Measurements from ENCODE around the gene ALG3. TPM values are rescaled to one million over a fixed set of nuclear protein-coding genes. Genes with fewer than 3 reads are reported as not detected.

The ALG3 gene
- total and polyA plus RNA-seq, 2 experiments from 2014 or later = 52.7 to 94.2 TPM

- Histone ChIP-seq H3K27me3 (replicated peaks; ENCODE audit: insufficient read depth) (peaks cover 52% of the 10 kb centered on the region), H3K9me2 (ENCODE audit: insufficient read depth) (no peaks in the 10 kb centered on the region), H3K4me1 (ENCODE audit: insufficient read depth) (no peaks in the 10 kb centered on the region), H3K4me3 (peak within 1 kb of the TSS; percentile 64), H3K27ac (no peak within 1 kb of the TSS), H2AFZ (0 out of 2 replicates have a peak within 1 kb of the TSS, but pooled peaks have one; percentile 38), H3K9me3 (ENCODE audit: low read depth) (no peaks in the 10 kb centered on the region), H3K9ac (no peak within 1 kb of the TSS), H3K36me3 (ENCODE audit: low read depth) (no peaks in the 10 kb centered on the region), H4K20me1 (ENCODE audit: insufficient read depth) (no peaks in the 10 kb centered on the region), H3K79me2 (ENCODE audit: insufficient read depth) (no peaks in the 10 kb centered on the region), H3K4me2 (ENCODE audit: unreplicated experiment) (peak within 1 kb of the TSS; percentile 61), H3F3A (ENCODE audit: insufficient read depth) (no peaks in the 10 kb centered on the region)
- WGBS, 2 experiments (ENCODE audit: low coverage in 1 of 2, low lambda C conversion rate in 2 of 2, missing lambda C conversion rate in 2 of 2) = 3 to 5% methylated on average over 28 to 38 of the region's 66 CpGs
- DNase-seq = peak; percentile 70
- in situ Hi-C loops (cut with MboI) = no loop called here
- TF ChIP-seq EZH2phosphoT487 (IDR thresholded peaks at IDR 0.05; ENCODE audit: insufficient read depth, low read depth) = peak; percentile 68; the same call in 1 of the 2 replicates
- TF ChIP-seq EZH2 (IDR thresholded peaks at IDR 0.05; ENCODE audit: insufficient read depth, poor library complexity, severe bottlenecking) = peak; percentile 95
Observed at GRCh38 chr3:184229394-184230080, 19.2 kb downstream of the ALG3 start, which contains the start of gene VWA5B2. TSS of gene VWA5B2 (plus strand) at chr3:184229585. CDS start at chr3:184230529, 944 bp downstream.

GRCh38 chr3:184228376-184229137 is 20.2 kb downstream of the ALG3 start:
- Histone ChIP-seq H3F3A (ENCODE audit: insufficient read depth) (no peaks in the 10 kb centered on the region), H3K79me2 (ENCODE audit: insufficient read depth) (no peaks in the 10 kb centered on the region), H4K20me1 (ENCODE audit: insufficient read depth) (no peaks in the 10 kb centered on the region), H3K9me3 (ENCODE audit: low read depth) (no peaks in the 10 kb centered on the region), H3K4me3 (no peak overlapping the region), H3K27ac (no peak overlapping the region), H3K27me3 (replicated peaks; ENCODE audit: insufficient read depth) (peaks cover 52% of the 10 kb centered on the region), H3K9ac (no peak overlapping the region), H3K4me2 (ENCODE audit: unreplicated experiment) (no peak overlapping the region), H3K36me3 (ENCODE audit: low read depth) (no peaks in the 10 kb centered on the region), H2AFZ (no peak overlapping the region), H3K4me1 (ENCODE audit: insufficient read depth) (no peaks in the 10 kb centered on the region), H3K9me2 (ENCODE audit: insufficient read depth) (no peaks in the 10 kb centered on the region)
- in situ Hi-C loops (cut with MboI) = no loop called here
- TF ChIP-seq EZH2phosphoT487 (IDR thresholded peaks at IDR 0.05; ENCODE audit: insufficient read depth, low read depth) = no peak
- peak; percentile 66 for TF ChIP-seq EZH2 (IDR thresholded peaks at IDR 0.05; ENCODE audit: insufficient read depth, poor library complexity, severe bottlenecking)
- 18 to 20% methylated on average over 11 to 12 of the region's 12 CpGs for WGBS, 2 experiments (ENCODE audit: low coverage in 1 of 2, low lambda C conversion rate in 2 of 2, missing lambda C conversion rate in 2 of 2)
- DNase-seq = no peak

- in situ Hi-C loops (cut with MboI) = no loop called here
- no peaks in the 10 kb centered on the region for H3F3A ChIP-seq (ENCODE audit: insufficient read depth)
- H3K4me2 ChIP-seq (ENCODE audit: unreplicated experiment) = no peak overlapping the region
- 25 to 44% methylated on average over 2 of the region's 2 CpGs for WGBS, 2 experiments (ENCODE audit: low coverage in 1 of 2, low lambda C conversion rate in 2 of 2, missing lambda C conversion rate in 2 of 2)
- H3K27me3 ChIP-seq (replicated peaks; ENCODE audit: insufficient read depth) = peaks cover 52% of the 10 kb centered on the region
- H3K27ac ChIP-seq = no peak overlapping the region
- no peaks in the 10 kb centered on the region for H4K20me1 ChIP-seq (ENCODE audit: insufficient read depth)
- H3K9me3 ChIP-seq (ENCODE audit: low read depth) = no peaks in the 10 kb centered on the region
- no peaks in the 10 kb centered on the region for H3K9me2 ChIP-seq (ENCODE audit: insufficient read depth)
- H3K36me3 ChIP-seq (ENCODE audit: low read depth) = no peaks in the 10 kb centered on the region
- H3K79me2 ChIP-seq (ENCODE audit: insufficient read depth) = no peaks in the 10 kb centered on the region
- H3K4me1 ChIP-seq (ENCODE audit: insufficient read depth) = no peaks in the 10 kb centered on the region
- H3K4me3 ChIP-seq = no peak overlapping the region
- peak; percentile 51 for DNase-seq
- H3K9ac ChIP-seq = no peak overlapping the region
- TF ChIP-seq EZH2phosphoT487 (IDR thresholded peaks at IDR 0.05; ENCODE audit: insufficient read depth, low read depth) (no peak), EZH2 (IDR thresholded peaks at IDR 0.05; ENCODE audit: insufficient read depth, poor library complexity, severe bottlenecking) (no peak)
- no peak overlapping the region for H2AFZ ChIP-seq
Observed at GRCh38 chr3:184227481-184227935, 21.3 kb downstream of the ALG3 start.

GRCh38 chr3:184223946-184224345 is 24.8 kb downstream of the ALG3 start:
- H3K4me2 ChIP-seq (ENCODE audit: unreplicated experiment) = no peak overlapping the region
- peaks cover 25% of the 10 kb centered on the region for H3K27me3 ChIP-seq (replicated peaks; ENCODE audit: insufficient read depth)
- no peaks in the 10 kb centered on the region for H3K9me3 ChIP-seq (ENCODE audit: low read depth)
- H3K79me2 ChIP-seq (ENCODE audit: insufficient read depth) = no peaks in the 10 kb centered on the region
- H3F3A ChIP-seq (ENCODE audit: insufficient read depth) = no peaks in the 10 kb centered on the region
- H3K27ac ChIP-seq = no peak overlapping the region
- TF ChIP-seq EZH2phosphoT487 (IDR thresholded peaks at IDR 0.05; ENCODE audit: insufficient read depth, low read depth) (no peak), EZH2 (IDR thresholded peaks at IDR 0.05; ENCODE audit: insufficient read depth, poor library complexity, severe bottlenecking) (no peak)
- no peaks in the 10 kb centered on the region for H3K9me2 ChIP-seq (ENCODE audit: insufficient read depth)
- H3K4me3 ChIP-seq = no peak overlapping the region
- 63 to 66% methylated on average over 3 of the region's 3 CpGs for WGBS, 2 experiments (ENCODE audit: low coverage in 1 of 2, low lambda C conversion rate in 2 of 2, missing lambda C conversion rate in 2 of 2)
- no peak overlapping the region for H3K9ac ChIP-seq
- no peak for DNase-seq
- H3K36me3 ChIP-seq (ENCODE audit: low read depth) = no peaks in the 10 kb centered on the region
- H3K4me1 ChIP-seq (ENCODE audit: insufficient read depth) = no peaks in the 10 kb centered on the region
- no peak overlapping the region for H2AFZ ChIP-seq
- no peaks in the 10 kb centered on the region for H4K20me1 ChIP-seq (ENCODE audit: insufficient read depth)
- in situ Hi-C loops (cut with MboI) = no loop called here

Measured in GM23248 (cell line).